Brain pericyte (primary cell): Measurements from ENCODE around the gene OR2V2.
"Not testable (repeated sequence)": the region's sequence is repeated elsewhere in the genome, so short reads cannot be mapped to it uniquely, and the experiment has no call there.

ENCODE experiments used
- DNase-seq: peaks from one replicate; pipeline ENCODE4 v3.0.0-alpha.2; 2012; ENCODE audit warnings: low read depth, low spot score

The OR2V2 gene

GRCh38 chr5:181114844-181115778 is 32.3 kb upstream of the OR2V2 start:
- DNase-seq = no peak

GRCh38 chr5:181118369-181118768 is 29.0 kb upstream of the OR2V2 start:
- DNase-seq = no peak

GRCh38 chr5:181119105-181119504 is 28.3 kb upstream of the OR2V2 start:
- DNase-seq = no peak

- no peak for DNase-seq
Observed at GRCh38 chr5:181120306-181120705, 27.1 kb upstream of the OR2V2 start.

- DNase-seq = no peak
Observed at GRCh38 chr5:181120761-181121160, 26.6 kb upstream of the OR2V2 start.

- no peak for DNase-seq
Observed at GRCh38 chr5:181121675-181122561, 25.5 kb upstream of the OR2V2 start.

- DNase-seq = no peak
Observed at GRCh38 chr5:181124526-181124925, 22.9 kb upstream of the OR2V2 start.

GRCh38 chr5:181126841-181127240 is 20.5 kb upstream of the OR2V2 start:
- no peak for DNase-seq

- DNase-seq = no peak
Observed at GRCh38 chr5:181127456-181127855, 19.9 kb upstream of the OR2V2 start.

GRCh38 chr5:181127907-181128626 is 19.3 kb upstream of the OR2V2 start:
- no peak for DNase-seq

- DNase-seq = no peak
Observed at GRCh38 chr5:181129601-181130000, 17.8 kb upstream of the OR2V2 start.

GRCh38 chr5:181130081-181130480 is 17.3 kb upstream of the OR2V2 start:
- DNase-seq = not testable (repeated sequence)

GRCh38 chr5:181130832-181131496 is 16.4 kb upstream of the OR2V2 start, which contains the start of gene OR2V1:
Gene OR2V1 (minus strand): TSS chr5:181131169. CDS start chr5:181125304, 5,865 bp downstream.
- no peak for DNase-seq

GRCh38 chr5:181131514-181131913 is 15.9 kb upstream of the OR2V2 start:
- no peak for DNase-seq

- DNase-seq = no peak
Observed at GRCh38 chr5:181133083-181133482, 14.3 kb upstream of the OR2V2 start.

- no peak for DNase-seq
Observed at GRCh38 chr5:181133610-181134231, 13.7 kb upstream of the OR2V2 start.

GRCh38 chr5:181134259-181134658 is 13.1 kb upstream of the OR2V2 start:
- no peak for DNase-seq

- DNase-seq = no peak
Observed at GRCh38 chr5:181136361-181136955, 10.9 kb upstream of the OR2V2 start.

- no peak for DNase-seq
Observed at GRCh38 chr5:181138258-181138657, 9.1 kb upstream of the OR2V2 start.

GRCh38 chr5:181140766-181141165 is 6.6 kb upstream of the OR2V2 start:
- no peak for DNase-seq
